Testis (tissue), 2 donors: Measurements from ENCODE around the gene TRIM16.
"Not testable (repeated sequence)": the region's sequence is repeated elsewhere in the genome, so short reads cannot be mapped to it uniquely, and the experiment has no call there.

Experiments
- POLR2A ChIP-seq: fragments of 450-650 bp; IDR thresholded peaks from one replicate; pipeline ENCODE4 v1.6.1; 2017; ENCODE audit warnings: antibody characterized with exemption, mild to moderate bottlenecking, moderate library complexity
- TF ChIP-seq, protein P1 (sequence below), 3 experiments: fragments of 450-650 bp in 2 of 3; fragments of 200-600 bp in 1 of 3; sonication (generic) in 1 of 3; IDR thresholded peaks; one replicate each; pipeline ENCODE4 v1.5.1; 2016 to 2019; ENCODE audit warnings: antibody characterized with exemption in 3 of 3, mild to moderate bottlenecking in 2 of 3, moderate library complexity in 1 of 3

GRCh38 chr17:15642505-15643251 is 41.4 kb downstream of the TRIM16 start:
- TF ChIP-seq, protein P1, sequence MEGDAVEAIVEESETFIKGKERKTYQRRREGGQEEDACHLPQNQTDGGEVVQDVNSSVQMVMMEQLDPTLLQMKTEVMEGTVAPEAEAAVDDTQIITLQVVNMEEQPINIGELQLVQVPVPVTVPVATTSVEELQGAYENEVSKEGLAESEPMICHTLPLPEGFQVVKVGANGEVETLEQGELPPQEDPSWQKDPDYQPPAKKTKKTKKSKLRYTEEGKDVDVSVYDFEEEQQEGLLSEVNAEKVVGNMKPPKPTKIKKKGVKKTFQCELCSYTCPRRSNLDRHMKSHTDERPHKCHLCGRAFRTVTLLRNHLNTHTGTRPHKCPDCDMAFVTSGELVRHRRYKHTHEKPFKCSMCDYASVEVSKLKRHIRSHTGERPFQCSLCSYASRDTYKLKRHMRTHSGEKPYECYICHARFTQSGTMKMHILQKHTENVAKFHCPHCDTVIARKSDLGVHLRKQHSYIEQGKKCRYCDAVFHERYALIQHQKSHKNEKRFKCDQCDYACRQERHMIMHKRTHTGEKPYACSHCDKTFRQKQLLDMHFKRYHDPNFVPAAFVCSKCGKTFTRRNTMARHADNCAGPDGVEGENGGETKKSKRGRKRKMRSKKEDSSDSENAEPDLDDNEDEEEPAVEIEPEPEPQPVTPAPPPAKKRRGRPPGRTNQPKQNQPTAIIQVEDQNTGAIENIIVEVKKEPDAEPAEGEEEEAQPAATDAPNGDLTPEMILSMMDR (IDR thresholded peaks at IDR 0.05) = not testable (repeated sequence)
- TF ChIP-seq POLR2A = not testable (repeated sequence)
